ENCODE data around the gene XRCC1. TPM values are rescaled to one million over a fixed set of nuclear protein-coding genes. Genes with fewer than 3 reads are reported as not detected.
"Not testable (repeated sequence)": the region's sequence is repeated elsewhere in the genome, so short reads cannot be mapped to it uniquely, and the experiment has no call there.

Gene XRCC1
- total RNA-seq, 4 donors from 2014 or later: 22.7 to 53.2 (median 30.7) TPM

DNA sequence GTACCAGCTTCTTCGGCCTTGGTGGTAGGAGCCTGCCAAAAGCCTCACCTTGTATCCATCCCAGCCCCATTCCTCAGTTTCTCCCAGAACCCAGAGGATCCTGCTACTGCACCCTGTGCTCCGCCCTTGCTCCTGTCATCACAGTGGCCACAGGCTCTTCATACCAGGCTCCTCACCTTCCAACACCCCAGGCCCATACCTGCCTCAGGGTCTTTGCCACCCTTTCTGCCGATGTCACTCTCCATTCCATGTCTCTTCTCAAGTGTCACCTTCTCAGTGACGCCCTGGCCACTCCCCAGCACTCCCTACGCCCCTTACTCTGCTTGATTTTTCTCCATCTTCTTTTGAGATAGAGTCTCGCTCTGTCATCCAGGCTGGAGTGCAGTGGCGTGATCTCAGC lies 34.5 kb upstream of the XRCC1 start:
- TF ChIP-seq CTCF (IDR thresholded peaks at IDR 0.05) (no peak), POLR2A (IDR thresholded peaks at IDR 0.05) (no peak)
- no peaks in the 10 kb centered on the region for H3K27me3 ChIP-seq
- no peaks in the 10 kb centered on the region for H3K36me3 ChIP-seq
- no peak overlapping the region for H3K27ac ChIP-seq
- no peaks in the 10 kb centered on the region for H3K9me3 ChIP-seq
- no peak overlapping the region for H3K4me3 ChIP-seq
- no peaks in the 10 kb centered on the region for H3K4me1 ChIP-seq
- intact Hi-C loops (cut with DNase I; ENCODE audit: low total_unique reads): no loop called here
- DNase-seq: no peak

DNA sequence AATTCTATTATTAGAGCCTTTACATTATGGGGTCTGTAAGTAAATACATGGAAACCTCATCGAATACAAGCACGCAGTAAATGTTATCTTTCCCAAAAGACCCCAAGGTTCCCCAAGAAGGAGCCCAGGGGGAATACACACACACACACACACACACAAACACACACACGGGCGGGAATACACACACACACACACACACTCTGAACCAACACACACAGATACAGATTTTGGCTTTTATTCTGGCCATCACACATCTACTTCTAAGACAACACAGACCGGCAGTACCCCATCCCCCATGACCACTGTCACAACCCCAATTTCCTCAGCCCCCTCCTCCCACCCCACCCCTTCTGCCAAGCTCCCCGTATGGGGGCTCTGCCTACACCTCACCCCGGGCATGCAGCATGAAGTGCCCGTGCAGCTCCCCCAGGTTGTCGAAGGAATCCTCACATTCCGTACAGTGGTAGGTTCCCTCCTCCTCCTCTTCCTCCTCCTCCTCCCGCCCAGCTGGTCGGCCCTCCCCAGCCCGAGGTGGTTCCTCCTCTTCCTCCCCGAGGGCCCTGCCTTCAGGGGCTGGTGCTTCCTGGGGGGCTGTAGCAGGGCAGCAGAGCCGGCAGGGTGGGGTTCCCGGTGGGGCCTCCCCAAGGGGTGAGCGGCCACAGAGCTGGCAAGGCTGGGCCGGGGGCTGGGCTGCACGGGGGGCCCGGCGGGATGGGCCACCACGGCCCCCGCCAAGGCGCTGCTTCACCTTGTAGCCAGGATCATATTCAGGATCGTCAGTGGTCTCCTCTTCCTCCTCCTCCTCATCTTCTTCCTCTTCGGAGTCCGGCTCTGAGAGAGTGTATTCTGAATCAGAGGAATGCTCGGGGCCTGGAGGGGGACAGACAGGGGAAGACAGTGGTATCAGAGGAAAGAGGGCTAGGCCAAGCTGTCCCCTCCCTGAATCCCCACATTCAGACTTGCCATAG lies 32.2 kb upstream of the XRCC1 start:
- H3K4me3 ChIP-seq: no peak overlapping the region
- intact Hi-C loops (cut with DNase I; ENCODE audit: low total_unique reads): no loop called here
- no peaks in the 10 kb centered on the region for H3K27me3 ChIP-seq
- no peak for TF ChIP-seq POLR2A (IDR thresholded peaks at IDR 0.05)
- no peak for TF ChIP-seq CTCF (IDR thresholded peaks at IDR 0.05)
- no peak overlapping the region for H3K27ac ChIP-seq
- no peaks in the 10 kb centered on the region for H3K36me3 ChIP-seq
- H3K9me3 ChIP-seq: no peaks in the 10 kb centered on the region
- H3K4me1 ChIP-seq: no peaks in the 10 kb centered on the region
- no peak for DNase-seq

DNA sequence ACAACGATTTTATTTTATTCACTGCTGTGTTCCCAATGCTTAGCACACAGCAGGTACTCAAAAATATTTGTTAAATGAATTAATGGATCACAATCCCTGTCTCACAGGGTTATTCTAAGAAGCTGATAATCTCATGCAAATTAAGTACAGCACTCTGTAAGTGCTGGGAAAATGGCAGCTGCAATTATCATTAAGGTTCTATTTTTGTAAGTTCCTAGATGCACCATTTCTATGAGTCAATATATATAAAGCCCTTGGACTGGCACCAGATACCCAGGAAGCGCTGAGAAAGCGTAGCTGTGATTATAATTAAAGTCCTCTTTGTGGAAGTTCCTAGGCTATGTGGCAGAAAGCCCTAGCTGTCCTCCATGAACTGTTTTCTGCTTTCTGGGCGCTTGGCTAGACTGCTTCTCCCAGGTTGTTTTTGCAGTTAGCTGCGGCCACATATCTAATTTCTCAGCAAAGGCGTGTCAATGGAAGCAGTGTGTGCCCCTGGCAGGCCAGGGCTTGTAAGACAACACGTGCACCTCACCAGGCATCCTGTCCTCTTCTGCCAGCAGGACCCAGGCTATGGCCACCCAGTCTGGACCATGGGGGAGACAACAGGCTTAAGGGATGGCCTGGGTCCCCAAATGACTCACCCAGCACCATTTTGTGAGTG lies 31.4 kb upstream of the XRCC1 start:
- H3K4me1 ChIP-seq: no peaks in the 10 kb centered on the region
- no peaks in the 10 kb centered on the region for H3K27me3 ChIP-seq
- H3K9me3 ChIP-seq: no peaks in the 10 kb centered on the region
- no peak overlapping the region for H3K27ac ChIP-seq
- no peak for DNase-seq
- H3K36me3 ChIP-seq: no peaks in the 10 kb centered on the region
- no peak for TF ChIP-seq CTCF (IDR thresholded peaks at IDR 0.05)
- TF ChIP-seq POLR2A (IDR thresholded peaks at IDR 0.05): no peak
- H3K4me3 ChIP-seq: no peak overlapping the region
- intact Hi-C loops (cut with DNase I; ENCODE audit: low total_unique reads): no loop called here

DNA sequence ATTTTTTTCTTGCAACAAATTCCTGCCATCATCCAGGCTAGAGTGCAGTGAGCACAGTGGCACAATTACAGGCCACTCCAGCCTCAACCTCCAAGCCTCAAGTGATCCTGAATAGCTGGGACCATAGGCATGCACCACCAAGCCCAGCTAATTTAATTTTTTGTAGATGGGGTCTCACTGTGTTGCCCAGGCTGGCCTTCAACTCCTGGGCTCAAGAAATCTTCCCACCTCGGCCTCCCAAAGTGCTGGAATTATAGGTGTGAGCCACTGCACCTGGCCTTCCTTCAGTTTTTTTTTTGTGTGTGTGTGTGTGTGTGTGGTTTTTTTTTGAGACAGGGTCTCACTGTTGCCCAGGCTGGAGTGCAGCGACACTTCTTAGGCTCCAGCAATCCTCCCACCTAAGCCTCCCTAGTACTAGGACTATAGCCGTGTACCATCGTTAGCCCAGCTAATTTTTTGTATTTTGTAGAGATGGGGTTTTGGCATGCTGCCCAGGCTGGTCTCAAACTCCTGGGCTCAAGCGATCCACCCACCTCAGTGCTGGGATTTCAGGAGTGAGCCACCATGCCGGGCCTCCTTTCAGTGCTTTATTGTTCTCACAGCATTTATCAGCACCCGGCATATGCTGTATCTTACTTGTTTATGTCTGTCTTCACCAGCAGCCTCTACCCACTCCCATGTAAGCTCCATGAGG lies 30.7 kb upstream of the XRCC1 start:
- no peaks in the 10 kb centered on the region for H3K27me3 ChIP-seq
- TF ChIP-seq CTCF (IDR thresholded peaks at IDR 0.05) (no peak), POLR2A (IDR thresholded peaks at IDR 0.05) (no peak)
- no peaks in the 10 kb centered on the region for H3K9me3 ChIP-seq
- no peaks in the 10 kb centered on the region for H3K4me1 ChIP-seq
- intact Hi-C loops (cut with DNase I; ENCODE audit: low total_unique reads): no loop called here
- no peak for DNase-seq
- no peak overlapping the region for H3K27ac ChIP-seq
- H3K4me3 ChIP-seq: no peak overlapping the region
- no peaks in the 10 kb centered on the region for H3K36me3 ChIP-seq

DNA sequence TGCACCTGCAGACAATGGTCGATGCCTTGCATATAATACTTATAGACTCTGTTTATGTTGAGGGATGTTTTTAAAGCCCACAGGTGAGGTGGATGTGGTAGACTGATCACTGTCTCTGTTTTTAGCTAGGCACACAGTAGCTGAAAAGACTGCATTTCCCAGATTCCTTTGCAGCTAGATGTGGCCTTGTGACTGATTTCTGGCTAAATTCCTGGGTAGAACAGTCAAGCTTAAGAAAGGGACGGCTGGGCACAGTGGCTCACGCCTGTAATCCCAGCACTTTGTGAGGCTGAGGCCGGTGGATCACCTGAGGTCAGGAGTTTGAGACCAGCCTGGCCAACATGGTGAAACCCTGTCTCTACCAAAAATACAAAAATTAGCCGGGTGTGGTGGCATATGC lies 25.0 kb upstream of the XRCC1 start:
- H3K4me1 ChIP-seq; H3K4me3 ChIP-seq; H3K27me3 ChIP-seq; H3K27ac ChIP-seq; DNase-seq; H3K9me3 ChIP-seq; intact Hi-C loops (cut with DNase I; ENCODE audit: low total_unique reads); H3K36me3 ChIP-seq: not testable (repeated sequence)
